Neuronal stem cell (in vitro differentiated cells): ENCODE data around the gene AGBL4.

Experiments
- DNase-seq: peaks from one replicate; pipeline ENCODE4 v3.0.0-alpha.2; 2013; ENCODE audit warnings: low spot score
- H2AFZ ChIP-seq: one replicate; pipeline ENCODE4 v1.6.1; 2013; ENCODE audit warnings: mild to moderate bottlenecking, low read length, inconsistent platforms
- H2AK5ac ChIP-seq: 2 replicates; pipeline ENCODE4 v1.6.1; 2013; ENCODE audit warnings: low read depth, mild to moderate bottlenecking, inconsistent platforms, low read length, moderate library complexity, mixed read lengths
- H2BK120ac ChIP-seq: 2 replicates; pipeline ENCODE4 v1.6.1; 2013; ENCODE audit warnings: low read depth, mild to moderate bottlenecking, inconsistent platforms, low read length, moderate library complexity, mixed read lengths
- H2BK12ac ChIP-seq: one replicate; pipeline ENCODE4 v1.6.1; 2013; ENCODE audit warnings: low read length, inconsistent platforms
- H2BK15ac ChIP-seq: 2 replicates; pipeline ENCODE4 v1.6.1; 2013; ENCODE audit warnings: mild to moderate bottlenecking, low read length, inconsistent platforms, mixed read lengths
- H2BK5ac ChIP-seq: one replicate; pipeline ENCODE4 v1.6.1; 2013; ENCODE audit warnings: inconsistent platforms, mild to moderate bottlenecking, low read length, moderate library complexity
- H3K14ac ChIP-seq: one replicate; pipeline ENCODE4 v1.6.1; 2013; ENCODE audit warnings: low read length, inconsistent platforms
- H3K18ac ChIP-seq: 2 replicates; pipeline ENCODE4 v1.6.1; 2013; ENCODE audit warnings: low read length, inconsistent platforms
- H3K23ac ChIP-seq: 2 replicates; pipeline ENCODE4 v1.6.1; 2013; ENCODE audit warnings: low read depth, mild to moderate bottlenecking, mixed read lengths, low read length, inconsistent platforms; ENCODE audit not compliant: poor library complexity
- H3K27ac ChIP-seq: replicated peaks from 3 replicates; pipeline ENCODE4 v1.5.1; 2013; ENCODE audit warnings: low read length, inconsistent platforms
- H3K27me3 ChIP-seq, 3 experiments: 2 replicates each; pipeline ENCODE4 v1.6.1; 2013; ENCODE audit warnings: low read length in 3 of 3, mild to moderate bottlenecking in 2 of 3, inconsistent platforms in 1 of 3, low read depth in 1 of 3, mixed read lengths in 1 of 3, moderate library complexity in 1 of 3; ENCODE audit not compliant: control insufficient read depth in 3 of 3, insufficient read depth in 3 of 3
- H3K36me3 ChIP-seq, 2 donors: replicated peaks in 1 of 2; 2 replicates each; pipeline ENCODE4 v1.6.1; 2013; ENCODE audit warnings: low read length in 2 of 2; ENCODE audit not compliant: control insufficient read depth in 2 of 2, insufficient read depth in 2 of 2
- H3K4ac ChIP-seq: 2 replicates; pipeline ENCODE4 v1.6.1; 2013; ENCODE audit warnings: inconsistent platforms, mild to moderate bottlenecking, low read length, moderate library complexity
- H3K4me1 ChIP-seq, 2 donors: 1 replicate in 1 of 2; 2 replicates in 1 of 2; pipeline ENCODE4 v1.6.1; 2013; ENCODE audit warnings: low read length in 2 of 2, low read depth in 1 of 2; ENCODE audit not compliant: control insufficient read depth in 2 of 2, insufficient read depth in 1 of 2
- H3K4me2 ChIP-seq: one replicate; pipeline ENCODE4 v1.6.1; 2013; ENCODE audit warnings: mild to moderate bottlenecking, low read length, inconsistent platforms; ENCODE audit not compliant: insufficient read depth, poor library complexity, severe bottlenecking
- H3K4me3 ChIP-seq, 2 donors: 2 replicates each; pipeline ENCODE4 v1.5.1; 2013; ENCODE audit warnings: low read length in 2 of 2, mild to moderate bottlenecking in 2 of 2, inconsistent platforms in 1 of 2, moderate library complexity in 1 of 2
- H3K79me1 ChIP-seq: one replicate; pipeline ENCODE4 v1.6.1; 2013; ENCODE audit warnings: low read depth, mild to moderate bottlenecking, inconsistent platforms, low read length, moderate library complexity
- H3K9ac ChIP-seq: one replicate; pipeline ENCODE4 v1.6.1; 2013; ENCODE audit warnings: mild to moderate bottlenecking, low read depth, low read length, inconsistent platforms; ENCODE audit not compliant: poor library complexity
- H3K9me3 ChIP-seq, 2 donors: replicated peaks in 1 of 2; 2 replicates each; pipeline versions ENCODE3 to v1.6.1; 2013; ENCODE audit warnings: low read length in 2 of 2, mild to moderate bottlenecking in 2 of 2, inconsistent platforms in 1 of 2, low read depth in 1 of 2, mixed read lengths in 1 of 2, moderate library complexity in 1 of 2; ENCODE audit not compliant: control insufficient read depth in 2 of 2, insufficient read depth in 1 of 2
- H4K8ac ChIP-seq: one replicate; pipeline ENCODE4 v1.6.1; 2013; ENCODE audit warnings: low read depth, mild to moderate bottlenecking, inconsistent platforms, low read length, moderate library complexity
- H4K91ac ChIP-seq: one replicate; pipeline ENCODE4 v1.6.1; 2013; ENCODE audit warnings: low read length, low read depth, mild to moderate bottlenecking, inconsistent platforms; ENCODE audit not compliant: poor library complexity
- WGBS, 2 donors: extraction: QIAGEN DNeasy Blood & Tissue Kit; methylation state at CpG; one replicate each; pipeline ENCODE4 v1.1.7; 2013; ENCODE audit warnings: missing lambda C conversion rate in 2 of 2, mixed read lengths in 1 of 2; ENCODE audit not compliant: insufficient read length in 2 of 2, insufficient replicate concordance in 1 of 2; ENCODE audit errors: extremely low coverage in 2 of 2; 5-methylcytosine and 5-hydroxymethylcytosine counted together

Gene AGBL4

DNA sequence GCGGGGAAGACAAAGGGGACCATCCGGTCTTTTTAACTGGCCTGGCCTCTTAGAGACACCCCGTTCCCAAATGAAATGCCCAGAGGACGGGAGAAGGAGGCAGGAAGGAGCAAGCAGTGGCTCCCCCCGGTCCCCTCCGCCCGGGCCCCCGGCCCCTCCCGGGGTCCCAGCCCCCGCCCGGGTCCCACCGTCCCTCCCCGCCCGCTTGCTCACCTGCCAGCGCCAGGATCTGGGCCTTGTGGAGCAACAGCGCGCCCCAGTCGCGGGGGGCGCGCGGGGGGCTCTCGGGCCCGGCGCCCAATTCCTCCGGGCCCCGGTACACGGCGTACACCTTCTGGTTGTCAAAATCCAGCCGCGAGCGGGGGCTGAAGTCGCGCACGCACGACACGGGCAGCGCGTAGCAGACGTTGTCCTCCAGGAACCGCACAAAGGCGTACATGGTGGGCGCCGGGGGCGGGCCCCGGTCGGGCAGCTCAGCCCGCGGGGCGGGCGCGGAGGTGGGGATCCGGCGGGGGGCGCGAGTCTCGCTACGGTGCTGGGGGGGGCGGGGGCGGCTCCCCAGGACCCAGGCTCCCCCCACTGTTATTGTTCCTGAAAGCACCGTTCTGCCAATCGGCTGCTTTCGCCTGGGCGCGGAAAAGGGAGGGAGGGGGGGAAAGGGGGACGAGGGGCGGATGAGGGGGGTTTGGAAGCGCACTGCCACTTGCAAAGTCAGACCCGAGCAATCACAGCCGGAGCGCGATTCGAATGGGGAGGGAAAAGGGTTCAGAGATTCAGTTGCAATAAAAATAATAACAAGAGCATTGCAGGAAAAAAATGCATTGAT, 1247.1 kb downstream of the AGBL4 start, which contains the start of gene BEND5:
BEND5 (minus strand) TSS at position 499 of the 826 bp plus-strand sequence; CDS start at position 439, 60 bp downstream.
- Histone ChIP-seq H4K91ac (no peak within 1 kb of the TSS), H3K9me3 (no peaks in the 10 kb centered on the region), H3K4ac (no peak within 1 kb of the TSS), H2BK5ac (peak within 1 kb of the TSS; percentile 76), H3K36me3 (peaks cover 5 to 42% of the 10 kb centered on the region in 2 donors), H3K14ac (peak within 1 kb of the TSS; percentile 9), H3K4me2 (peak within 1 kb of the TSS; percentile 91), H3K79me1 (peaks cover 3% of the 10 kb centered on the region), H3K27me3 (peaks cover 0 to 5% (median 0%) of the 10 kb centered on the region in 3 experiments), H4K8ac (no peak within 1 kb of the TSS), H3K4me1 (peaks cover 0 to 13% of the 10 kb centered on the region in 2 donors), H2AK5ac (peak within 1 kb of the TSS; percentile 78), H3K23ac (peak within 1 kb of the TSS; percentile 34), H3K9ac (peak within 1 kb of the TSS; percentile 79), H3K18ac (peak within 1 kb of the TSS; percentile 97), H2BK15ac (peak within 1 kb of the TSS; percentile 56), H2BK12ac (no peak within 1 kb of the TSS), H3K4me3 (peak within 1 kb of the TSS; percentile 83 to 92), H2AFZ (peak within 1 kb of the TSS; percentile 98), H2BK120ac (no peak within 1 kb of the TSS), H3K27ac (no peak within 1 kb of the TSS)
- peak; percentile 81 for DNase-seq
- WGBS, 2 donors: no CpG with 5 or more reads among the region's 73 CpGs

DNA sequence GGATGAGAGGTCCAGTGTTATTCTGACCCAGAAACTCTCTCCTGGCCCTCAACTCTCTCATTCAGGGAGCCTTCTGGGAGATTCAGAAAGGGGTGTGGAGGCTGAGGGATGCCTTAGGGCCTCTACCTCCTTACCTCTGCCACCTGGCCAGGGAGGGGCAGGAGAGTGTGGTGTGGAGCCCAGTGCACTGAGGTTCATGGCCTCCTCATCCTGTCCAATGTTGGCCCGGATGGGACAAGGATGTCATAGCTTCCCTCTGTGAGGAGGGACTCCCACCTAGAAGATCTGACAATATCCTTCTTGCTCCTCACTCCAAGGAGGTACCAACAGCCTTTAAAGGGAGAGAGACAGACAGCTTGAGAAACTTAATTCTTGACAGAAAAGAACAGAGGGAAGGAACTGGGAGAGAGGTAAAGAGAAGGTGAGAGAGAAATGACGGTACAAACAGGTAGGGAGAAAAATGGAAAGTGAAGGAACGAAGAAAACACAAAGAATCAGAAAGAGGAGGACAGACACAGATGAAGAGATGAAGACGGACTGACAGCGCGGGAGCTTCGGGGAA, 1247.8 kb downstream of the AGBL4 start:
- Histone ChIP-seq H3K36me3 (peaks cover 5 to 49% of the 10 kb centered on the region in 2 donors), H2BK12ac (no peak overlapping the region), H2BK5ac (no peak overlapping the region), H3K27me3 (peaks cover 0 to under 1% (median 0%) of the 10 kb centered on the region in 3 experiments), H3K4me1 (peaks cover 0 to 13% of the 10 kb centered on the region in 2 donors), H4K91ac (no peak overlapping the region), H3K79me1 (peaks cover 3% of the 10 kb centered on the region), H2BK120ac (no peak overlapping the region), H3K4ac (no peak overlapping the region), H3K9me3 (no peaks in the 10 kb centered on the region), H3K4me3 (peak overlapping the region; percentile 83 to 89), H2AFZ (peak overlapping the region; percentile 98), H2AK5ac (peak overlapping the region; percentile 78), H3K18ac (peak overlapping the region; percentile 72), H4K8ac (no peak overlapping the region), H3K9ac (peak overlapping the region; percentile 74), H2BK15ac (no peak overlapping the region), H3K27ac (no peak overlapping the region), H3K23ac (peak overlapping the region; percentile 34), H3K14ac (no peak overlapping the region), H3K4me2 (peak overlapping the region; percentile 91)
- DNase-seq: no peak
- no CpG with 5 or more reads among the region's 7 CpGs for WGBS, 2 donors

DNA sequence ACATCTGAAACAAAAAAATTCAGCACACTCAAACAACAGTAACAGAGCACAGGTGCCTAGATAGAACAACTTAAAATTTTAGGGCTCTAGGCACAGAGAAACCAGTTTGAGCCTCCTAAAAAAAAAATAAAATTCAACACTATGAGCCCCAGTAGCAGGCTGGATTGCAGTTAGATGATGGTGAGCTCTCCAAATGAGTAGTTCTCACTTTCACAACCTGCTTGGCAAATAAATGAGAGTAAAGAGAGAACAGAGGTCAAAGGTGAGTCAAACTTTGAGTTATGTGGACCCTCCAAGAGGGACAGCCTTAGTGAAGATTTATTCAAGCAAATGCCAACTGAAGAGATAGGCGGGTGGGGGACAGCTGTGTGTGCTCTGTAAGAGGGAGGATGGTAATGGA, 1250.6 kb downstream of the AGBL4 start:
- no peaks in the 10 kb centered on the region for H3K9me3 ChIP-seq
- H3K27me3 ChIP-seq: no peaks in the 10 kb centered on the region
- H3K9ac ChIP-seq: no peak overlapping the region
- no peak overlapping the region for H3K18ac ChIP-seq
- H3K27ac ChIP-seq: no peak overlapping the region
- H2BK12ac ChIP-seq: no peak overlapping the region
- H2AK5ac ChIP-seq: no peak overlapping the region
- no peak overlapping the region for H2BK120ac ChIP-seq
- no peak for DNase-seq
- H3K23ac ChIP-seq: no peak overlapping the region
- H2AFZ ChIP-seq: no peak overlapping the region
- no peak overlapping the region for H4K8ac ChIP-seq
- H2BK5ac ChIP-seq: no peak overlapping the region
- no CpG with 5 or more reads among the region's 1 CpG for WGBS, 2 donors
- H3K4me3 ChIP-seq: no peak overlapping the region
- peaks cover 3% of the 10 kb centered on the region for H3K79me1 ChIP-seq
- H3K4me2 ChIP-seq: no peak overlapping the region
- peaks cover 5 to 75% of the 10 kb centered on the region in 2 donors for H3K36me3 ChIP-seq
- peaks cover 0 to 15% of the 10 kb centered on the region in 2 donors for H3K4me1 ChIP-seq
- no peak overlapping the region for H4K91ac ChIP-seq
- no peak overlapping the region for H2BK15ac ChIP-seq
- no peak overlapping the region for H3K14ac ChIP-seq
- no peak overlapping the region for H3K4ac ChIP-seq

DNA sequence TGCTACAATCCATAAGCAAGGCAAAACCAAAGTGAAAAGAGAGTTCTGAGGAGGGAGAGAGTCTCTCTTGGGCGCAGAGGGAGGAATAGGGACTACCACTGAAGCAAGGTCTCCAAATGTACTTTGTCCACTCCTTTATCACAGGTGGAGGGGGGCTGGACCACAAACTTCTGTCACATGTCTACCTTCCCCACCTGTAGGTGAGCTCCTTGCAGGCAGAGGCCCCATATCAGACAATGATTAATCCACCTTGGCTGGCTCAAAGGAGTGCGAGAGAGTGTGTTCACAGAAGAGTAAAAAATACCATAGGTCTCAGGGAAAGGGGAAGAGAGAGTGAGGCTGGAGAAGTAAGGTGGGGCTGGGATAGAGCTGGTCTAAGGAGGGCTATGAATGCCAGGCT, 1251.5 kb downstream of the AGBL4 start:
- Histone ChIP-seq H3K9me3 (no peaks in the 10 kb centered on the region), H3K23ac (no peak overlapping the region), H3K9ac (no peak overlapping the region), H3K36me3 (peaks cover 5 to 84% of the 10 kb centered on the region in 2 donors), H3K18ac (no peak overlapping the region), H3K79me1 (peaks cover 3% of the 10 kb centered on the region), H2BK120ac (no peak overlapping the region), H2AFZ (no peak overlapping the region), H2AK5ac (no peak overlapping the region), H3K4me1 (peaks cover 0 to 11% of the 10 kb centered on the region in 2 donors), H2BK5ac (no peak overlapping the region), H4K8ac (no peak overlapping the region), H3K4me2 (no peak overlapping the region), H3K4me3 (no peak overlapping the region), H2BK15ac (no peak overlapping the region), H3K27ac (no peak overlapping the region), H3K14ac (no peak overlapping the region), H3K27me3 (no peaks in the 10 kb centered on the region), H4K91ac (no peak overlapping the region), H2BK12ac (no peak overlapping the region), H3K4ac (no peak overlapping the region)
- DNase-seq: no peak
- no CpG with 5 or more reads among the region's 2 CpGs for WGBS, 2 donors
